Measurements from ENCODE around the gene ZNF550. TPM values are rescaled to one million over a fixed set of nuclear protein-coding genes. Genes with fewer than 3 reads are reported as not detected.

ZNF550 gene
- polyA plus RNA-seq, 1 experiment = 8.2 TPM

DNA sequence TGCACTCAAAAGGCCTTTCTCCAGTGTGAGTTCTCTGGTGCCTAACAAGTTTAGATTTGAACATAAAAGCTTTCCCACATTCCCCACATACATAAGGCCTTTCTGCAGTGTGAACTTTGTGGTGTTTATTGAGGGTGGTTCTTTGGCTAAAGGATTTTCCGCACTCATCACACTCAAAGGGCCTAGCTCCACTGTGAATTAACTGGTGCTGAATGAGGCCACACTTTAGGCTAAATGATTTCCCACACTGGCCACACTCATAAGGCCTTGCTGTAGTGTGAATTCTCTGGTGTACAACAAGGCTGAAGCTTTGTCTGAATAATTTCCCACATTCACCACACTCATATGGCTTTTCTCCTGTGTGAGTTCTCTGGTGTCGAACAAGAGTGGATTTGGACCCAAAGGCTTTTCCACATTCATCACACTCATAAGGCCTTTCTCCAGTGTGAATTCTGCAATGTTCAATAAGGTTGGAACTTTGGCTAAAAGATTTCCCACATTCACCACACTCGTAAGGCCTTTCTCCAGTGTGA is 12.8 kb upstream of the ZNF550 start:
- no peak overlapping the region for H3K27ac ChIP-seq (ENCODE audit: low read depth, low read length)
- no peak for DNase-seq (ENCODE audit: low read depth, low spot score)
- peaks cover 90% of the 10 kb centered on the region for H3K9me3 ChIP-seq (ENCODE audit: control insufficient read depth, insufficient read depth, low read length)
- TF ChIP-seq CTCF (IDR thresholded peaks at IDR 0.05; ENCODE audit: low read depth, low read length) = no peak
- ChIA-PET POLR2A (no interaction called here), CTCF (interaction anchor here (0.6 kb wide), 1 partner anchor 144 kb away, joined by 3 read pairs; no protein-coding TSS in a partner anchor)
- H3K4me3 ChIP-seq (ENCODE audit: low read depth, low read length) = no peak overlapping the region
- H3K27me3 ChIP-seq (ENCODE audit: control insufficient read depth, insufficient read depth, low read length) = no peaks in the 10 kb centered on the region

DNA sequence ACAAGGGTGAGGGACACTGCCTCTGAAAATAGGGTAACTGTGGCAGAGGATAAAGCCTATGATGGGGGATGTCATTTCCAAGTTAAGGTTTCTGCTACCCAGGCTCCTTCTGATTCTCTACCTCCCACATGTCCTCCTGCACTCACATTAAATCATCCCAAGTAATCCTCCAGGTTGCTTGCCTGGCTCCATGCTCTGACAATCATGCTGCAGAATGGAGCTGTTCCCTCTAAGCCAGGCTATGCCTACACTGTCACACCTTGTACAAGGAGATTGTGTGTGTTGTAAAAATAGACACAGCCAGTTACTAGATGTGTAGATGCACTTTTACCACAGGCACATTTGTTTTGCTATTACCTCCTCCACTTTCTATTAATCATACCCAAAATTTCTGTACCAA is 11.0 kb upstream of the ZNF550 start:
- Histone ChIP-seq H3K27ac (ENCODE audit: low read depth, low read length) (no peak overlapping the region), H3K9me3 (ENCODE audit: control insufficient read depth, insufficient read depth, low read length) (peaks cover 86% of the 10 kb centered on the region), H3K27me3 (ENCODE audit: control insufficient read depth, insufficient read depth, low read length) (no peaks in the 10 kb centered on the region), H3K4me3 (ENCODE audit: low read depth, low read length) (no peak overlapping the region)
- no peak for TF ChIP-seq CTCF (IDR thresholded peaks at IDR 0.05; ENCODE audit: low read depth, low read length)
- ChIA-PET CTCF (no interaction called here), POLR2A (interaction anchor here (0.6 kb wide), 1 partner anchor 324 kb away, joined by 7 read pairs; no protein-coding TSS in a partner anchor)
- DNase-seq (ENCODE audit: low read depth, low spot score) = no peak

GRCh38 chr19:57566396-57567265 is 7.0 kb upstream of the ZNF550 start:
- TF ChIP-seq CTCF (IDR thresholded peaks at IDR 0.05; ENCODE audit: low read depth, low read length) = no peak
- CTCF ChIA-PET = no interaction called here
- Histone ChIP-seq H3K27me3 (ENCODE audit: control insufficient read depth, insufficient read depth, low read length) (no peaks in the 10 kb centered on the region), H3K27ac (ENCODE audit: low read depth, low read length) (no peak overlapping the region), H3K4me3 (ENCODE audit: low read depth, low read length) (no peak overlapping the region), H3K9me3 (ENCODE audit: control insufficient read depth, insufficient read depth, low read length) (peaks cover 63% of the 10 kb centered on the region)
- no peak for DNase-seq (ENCODE audit: low read depth, low spot score)
- POLR2A ChIA-PET = no interaction called here

DNA sequence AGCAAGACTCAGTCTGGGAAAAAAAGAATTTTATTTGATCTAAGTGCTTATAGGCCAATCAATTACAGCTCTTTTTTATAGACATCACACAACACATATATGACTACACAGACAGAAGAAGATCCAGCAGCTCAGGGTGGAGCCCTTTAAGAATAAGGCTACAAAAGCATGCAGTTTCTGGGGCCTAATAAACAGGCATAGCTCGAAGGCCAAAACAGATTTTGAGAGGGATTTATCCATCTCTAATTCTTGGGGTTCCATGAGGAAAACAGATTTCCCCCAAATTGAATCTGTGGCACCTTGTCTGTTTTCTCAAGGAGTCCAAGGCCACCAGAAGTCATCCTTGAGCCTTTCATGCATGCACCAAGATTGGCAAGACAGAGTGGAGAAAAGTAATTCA is 3.9 kb upstream of the ZNF550 start:
- no peak for TF ChIP-seq CTCF (IDR thresholded peaks at IDR 0.05; ENCODE audit: low read depth, low read length)
- POLR2A ChIA-PET = no interaction called here

GRCh38 chr19:57560049-57560491 is 407 bp upstream of the ZNF550 start:
- CTCF ChIA-PET = no interaction called here

More for the DNA sequence above, 3.9 kb upstream of the ZNF550 start:
- Histone ChIP-seq H3K27me3 (ENCODE audit: control insufficient read depth, insufficient read depth, low read length) (no peaks in the 10 kb centered on the region), H3K27ac (ENCODE audit: low read depth, low read length) (no peak overlapping the region), H3K4me3 (ENCODE audit: low read depth, low read length) (no peak overlapping the region), H3K9me3 (ENCODE audit: control insufficient read depth, insufficient read depth, low read length) (peaks cover 46% of the 10 kb centered on the region)
- CTCF ChIA-PET = no interaction called here
- no peak for DNase-seq (ENCODE audit: low read depth, low spot score)

More at GRCh38 chr19:57560049-57560491, 407 bp upstream of the ZNF550 start:
- H3K27ac ChIP-seq (ENCODE audit: low read depth, low read length) = peak overlapping the region; percentile 81
- no peak for TF ChIP-seq CTCF (IDR thresholded peaks at IDR 0.05; ENCODE audit: low read depth, low read length)
- H3K9me3 ChIP-seq (ENCODE audit: control insufficient read depth, insufficient read depth, low read length) = peaks cover 30% of the 10 kb centered on the region
- POLR2A ChIA-PET = interaction anchor here (0.6 kb wide), 2 partner anchors 210 to 830 kb away, joined by 3 to 4 read pairs; no protein-coding TSS in a partner anchor
- peak; percentile 16 for DNase-seq (ENCODE audit: low read depth, low spot score)
- H3K27me3 ChIP-seq (ENCODE audit: control insufficient read depth, insufficient read depth, low read length) = no peaks in the 10 kb centered on the region
- peak overlapping the region; percentile 98 for H3K4me3 ChIP-seq (ENCODE audit: low read depth, low read length)

Data from AG04450 (cell line).